ENCODE results near the gene KCNK5. TPM values are rescaled to one million over a fixed set of nuclear protein-coding genes. Genes with fewer than 3 reads are reported as not detected.

Gene KCNK5
- total and polyA plus RNA-seq, 7 donors: 3.0 to 26.9 (median 7.5) TPM

DNA sequence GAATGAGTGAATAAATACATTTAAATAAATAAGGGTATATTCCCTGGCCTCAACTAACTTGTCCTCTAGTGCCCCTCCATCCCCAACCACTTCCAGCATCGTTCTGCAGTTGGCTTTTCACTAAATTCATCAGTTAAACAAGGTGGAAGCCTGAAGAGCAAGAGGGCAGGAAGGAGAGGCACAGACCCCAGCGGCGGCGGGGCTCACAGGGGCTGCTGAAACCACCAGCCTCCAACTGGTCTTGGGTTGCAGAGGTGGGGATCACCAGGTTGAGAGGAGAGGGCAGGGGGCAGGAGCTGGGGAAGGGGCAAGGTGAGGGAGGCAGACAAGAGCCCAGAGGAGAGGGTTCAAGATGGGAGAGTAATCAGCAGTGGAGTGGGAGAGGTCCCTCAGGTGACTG, 27.1 kb downstream of the KCNK5 start:
- Histone ChIP-seq H3K27ac (no peak overlapping the region), H3K4me3 (no peak overlapping the region), H3K9me3 (no peaks in the 10 kb centered on the region), H3K4me1 (no peaks in the 10 kb centered on the region), H3K36me3 (no peaks in the 10 kb centered on the region), H3K27me3 (no peaks in the 10 kb centered on the region)
- intact Hi-C loops (cut with DNase I): no loop called here
- no peak for TF ChIP-seq POLR2A (IDR thresholded peaks at IDR 0.05)
- TF ChIP-seq, protein P1, sequence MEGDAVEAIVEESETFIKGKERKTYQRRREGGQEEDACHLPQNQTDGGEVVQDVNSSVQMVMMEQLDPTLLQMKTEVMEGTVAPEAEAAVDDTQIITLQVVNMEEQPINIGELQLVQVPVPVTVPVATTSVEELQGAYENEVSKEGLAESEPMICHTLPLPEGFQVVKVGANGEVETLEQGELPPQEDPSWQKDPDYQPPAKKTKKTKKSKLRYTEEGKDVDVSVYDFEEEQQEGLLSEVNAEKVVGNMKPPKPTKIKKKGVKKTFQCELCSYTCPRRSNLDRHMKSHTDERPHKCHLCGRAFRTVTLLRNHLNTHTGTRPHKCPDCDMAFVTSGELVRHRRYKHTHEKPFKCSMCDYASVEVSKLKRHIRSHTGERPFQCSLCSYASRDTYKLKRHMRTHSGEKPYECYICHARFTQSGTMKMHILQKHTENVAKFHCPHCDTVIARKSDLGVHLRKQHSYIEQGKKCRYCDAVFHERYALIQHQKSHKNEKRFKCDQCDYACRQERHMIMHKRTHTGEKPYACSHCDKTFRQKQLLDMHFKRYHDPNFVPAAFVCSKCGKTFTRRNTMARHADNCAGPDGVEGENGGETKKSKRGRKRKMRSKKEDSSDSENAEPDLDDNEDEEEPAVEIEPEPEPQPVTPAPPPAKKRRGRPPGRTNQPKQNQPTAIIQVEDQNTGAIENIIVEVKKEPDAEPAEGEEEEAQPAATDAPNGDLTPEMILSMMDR (IDR thresholded peaks at IDR 0.05): no peak
- TF ChIP-seq EP300 (IDR thresholded peaks at IDR 0.05): no peak
- no peak for TF ChIP-seq POLR2AphosphoS5 (IDR thresholded peaks at IDR 0.05)
- DNase-seq: no peak
- 91 to 95% methylated on average over 4 of the region's 4 CpGs for WGBS, 2 donors

DNA sequence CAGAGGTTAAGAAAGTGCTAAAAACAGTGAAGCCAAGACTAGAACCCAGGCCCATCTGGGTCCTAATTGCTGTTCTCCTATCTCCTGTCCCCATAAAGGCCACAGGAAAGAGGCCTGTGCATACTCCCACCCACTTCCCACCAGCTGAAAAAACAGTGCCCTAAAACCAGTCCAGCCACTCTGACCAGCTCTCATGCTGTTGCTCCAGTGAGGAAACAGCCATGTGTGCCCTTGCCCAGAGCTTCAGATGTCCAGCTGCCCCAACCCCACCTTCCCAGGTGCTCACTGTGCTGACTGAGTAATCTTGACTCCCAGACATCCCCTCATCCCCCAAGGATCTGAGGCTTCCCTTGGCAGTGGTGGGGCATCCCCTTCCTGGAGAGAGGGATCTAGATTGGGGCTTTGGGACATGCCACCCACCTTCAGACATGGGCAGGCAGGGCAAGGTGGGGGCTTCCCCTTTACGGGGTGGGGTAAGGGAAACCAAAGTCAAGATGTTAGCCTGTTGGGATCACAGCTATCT, 28.7 kb downstream of the KCNK5 start:
- 0 to 100% methylated on average over 1 of the region's 1 CpG for WGBS, 2 donors
- intact Hi-C loops (cut with DNase I): no loop called here
- H3K4me3 ChIP-seq: no peak overlapping the region
- H3K9me3 ChIP-seq: no peaks in the 10 kb centered on the region
- H3K27me3 ChIP-seq: no peaks in the 10 kb centered on the region
- no peak for DNase-seq
- no peaks in the 10 kb centered on the region for H3K4me1 ChIP-seq
- no peaks in the 10 kb centered on the region for H3K36me3 ChIP-seq
- TF ChIP-seq EP300 (IDR thresholded peaks at IDR 0.05) (no peak), POLR2AphosphoS5 (IDR thresholded peaks at IDR 0.05) (no peak), POLR2A (IDR thresholded peaks at IDR 0.05) (no peak)
- TF ChIP-seq, protein P1 (IDR thresholded peaks at IDR 0.05): no peak
- no peak overlapping the region for H3K27ac ChIP-seq

DNA sequence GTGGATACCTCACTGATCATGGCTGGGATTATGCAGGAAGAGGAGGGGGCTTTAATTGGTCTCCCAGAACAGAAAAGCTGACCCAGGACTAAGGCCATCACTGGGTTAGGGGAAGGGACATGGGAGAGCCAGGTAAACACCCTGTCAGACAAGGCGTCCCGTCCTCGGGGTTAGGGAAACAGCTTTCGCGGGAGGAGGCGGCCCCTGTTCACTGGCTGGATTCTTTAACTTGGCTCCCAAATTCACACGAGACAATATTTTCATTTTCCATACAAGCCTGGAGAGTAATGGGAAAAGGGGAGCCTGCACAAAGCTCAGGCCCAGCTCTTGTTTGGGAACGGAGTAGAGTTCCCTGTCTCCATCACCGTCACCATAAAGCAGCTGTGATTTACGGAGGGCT, 29.3 kb downstream of the KCNK5 start:
- DNase-seq: no peak
- intact Hi-C loops (cut with DNase I): no loop called here
- H3K4me1 ChIP-seq: no peaks in the 10 kb centered on the region
- H3K9me3 ChIP-seq: no peaks in the 10 kb centered on the region
- WGBS, 2 donors: 78 to 87% methylated on average over 10 of the region's 10 CpGs
- no peaks in the 10 kb centered on the region for H3K27me3 ChIP-seq
- no peak overlapping the region for H3K27ac ChIP-seq
- TF ChIP-seq, protein P1 (IDR thresholded peaks at IDR 0.05): no peak
- TF ChIP-seq POLR2A (IDR thresholded peaks at IDR 0.05): no peak
- TF ChIP-seq POLR2AphosphoS5 (IDR thresholded peaks at IDR 0.05): no peak
- no peak for TF ChIP-seq EP300 (IDR thresholded peaks at IDR 0.05)
- no peak overlapping the region for H3K4me3 ChIP-seq
- H3K36me3 ChIP-seq: no peaks in the 10 kb centered on the region

GRCh38 chr6:39199231-39199940, 29.9 kb downstream of the KCNK5 start:
- intact Hi-C loops (cut with DNase I): no loop called here
- 87 to 91% methylated on average over 7 of the region's 7 CpGs for WGBS, 2 donors
- no peak overlapping the region for H3K27ac ChIP-seq
- TF ChIP-seq POLR2AphosphoS5 (IDR thresholded peaks at IDR 0.05) (no peak), POLR2A (IDR thresholded peaks at IDR 0.05) (no peak)
- TF ChIP-seq, protein P1 (IDR thresholded peaks at IDR 0.05): no peak
- H3K4me1 ChIP-seq: no peaks in the 10 kb centered on the region
- H3K36me3 ChIP-seq: no peaks in the 10 kb centered on the region
- H3K4me3 ChIP-seq: no peak overlapping the region
- H3K9me3 ChIP-seq: no peaks in the 10 kb centered on the region
- DNase-seq: no peak
- H3K27me3 ChIP-seq: no peaks in the 10 kb centered on the region

DNA sequence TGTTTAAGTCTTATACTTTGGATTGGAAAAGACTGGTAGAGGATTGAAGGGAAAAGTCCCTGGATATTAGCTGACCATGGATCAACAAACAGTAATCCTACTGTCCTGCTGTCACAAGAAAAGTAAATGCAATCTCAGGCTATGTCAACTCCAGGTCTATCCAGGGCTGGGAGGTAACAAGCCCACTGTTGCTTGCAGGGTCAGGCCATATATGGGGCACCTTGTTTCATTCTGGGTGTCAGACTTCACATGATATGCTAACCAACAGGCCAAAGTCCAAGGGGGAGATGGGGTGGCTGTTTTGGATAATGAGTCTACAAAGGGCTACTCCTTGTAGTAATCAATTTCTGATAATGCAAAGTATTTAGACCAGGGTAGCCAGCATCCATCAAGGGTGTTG, 30.7 kb downstream of the KCNK5 start:
- no peaks in the 10 kb centered on the region for H3K4me1 ChIP-seq
- no peak for DNase-seq
- H3K4me3 ChIP-seq: no peak overlapping the region
- H3K27me3 ChIP-seq: no peaks in the 10 kb centered on the region
- no peaks in the 10 kb centered on the region for H3K9me3 ChIP-seq
- H3K27ac ChIP-seq: no peak overlapping the region
- TF ChIP-seq POLR2A (IDR thresholded peaks at IDR 0.05) (no peak), EP300 (IDR thresholded peaks at IDR 0.05) (no peak), POLR2AphosphoS5 (IDR thresholded peaks at IDR 0.05) (no peak)
- TF ChIP-seq, protein P1 (IDR thresholded peaks at IDR 0.05): no peak
- H3K36me3 ChIP-seq: no peaks in the 10 kb centered on the region
- intact Hi-C loops (cut with DNase I): no loop called here
